ENCODE data around the gene DNAH3.
"Not testable (repeated sequence)": the region's sequence is repeated elsewhere in the genome, so short reads cannot be mapped to it uniquely, and the experiment has no call there.

DNAH3 gene

GRCh38 chr16:21069986-21070385, 80.7 kb downstream of the DNAH3 start:
- DNase-seq: no peak

DNA sequence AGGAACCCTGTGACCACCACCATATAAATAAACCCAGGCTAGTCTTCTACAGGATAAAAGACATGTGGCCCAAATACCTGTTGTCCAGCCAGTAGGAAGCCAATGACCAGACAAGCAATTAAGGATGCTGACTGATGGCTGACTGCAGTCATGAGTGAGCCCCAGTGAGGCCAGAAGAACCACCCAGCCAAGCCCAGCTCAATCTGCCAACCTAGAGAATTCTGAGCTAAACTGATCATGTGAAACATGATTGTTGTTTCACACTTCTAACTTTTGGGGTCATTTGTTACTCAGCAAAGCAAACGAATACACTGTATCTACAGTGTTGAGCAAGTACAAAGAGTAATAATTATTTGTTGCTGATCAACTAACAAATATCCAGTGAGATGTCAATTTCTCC, 86.4 kb downstream of the DNAH3 start:
- no peak for DNase-seq

DNA sequence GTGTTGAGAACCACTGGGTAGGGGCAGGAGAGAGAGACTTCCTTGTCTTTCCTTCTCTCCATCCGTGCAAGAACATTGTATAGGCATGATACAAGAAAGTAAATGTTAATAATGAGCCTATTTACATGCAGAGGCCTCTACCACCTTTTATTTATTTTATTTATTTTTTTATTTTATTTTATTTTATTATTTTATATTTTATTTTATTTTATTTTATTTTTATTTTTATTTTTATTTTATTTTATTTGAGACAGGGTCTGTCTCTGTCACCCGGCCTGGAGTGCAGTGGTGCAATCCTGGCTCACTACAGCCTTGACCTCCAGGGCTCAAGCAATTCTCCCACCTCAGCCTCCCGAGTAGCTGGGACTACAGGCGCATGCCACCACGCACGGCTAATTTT, 87.3 kb downstream of the DNAH3 start:
- not testable (repeated sequence) for DNase-seq

DNA sequence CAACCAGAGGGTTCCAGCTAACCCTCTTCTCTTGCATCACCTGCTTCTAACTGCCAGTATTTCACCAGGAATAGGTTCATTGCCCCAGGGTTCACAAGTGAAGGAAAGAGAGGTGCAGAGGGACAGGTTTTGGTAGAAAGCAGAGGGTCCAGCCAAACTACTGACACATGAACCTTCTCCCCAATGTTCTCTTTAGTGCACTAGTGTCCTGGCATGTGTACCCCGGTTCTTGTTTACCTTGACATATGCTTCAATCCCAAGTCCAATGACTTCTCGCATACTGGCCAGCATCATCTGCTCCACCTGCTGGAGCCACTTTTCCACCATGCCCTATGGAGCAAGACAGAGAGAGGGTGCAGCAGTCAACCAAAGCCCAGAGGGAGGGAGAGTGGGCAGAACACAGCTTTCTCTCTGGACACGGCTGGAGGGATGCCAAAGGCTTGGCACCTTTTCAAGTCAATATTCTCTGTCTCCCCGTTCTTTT, 90.6 kb downstream of the DNAH3 start:
- no peak for DNase-seq

- no peak for DNase-seq
These were observed 92.8 kb downstream of the DNAH3 start for GRCh38 chr16:21057875-21058274.

DNA sequence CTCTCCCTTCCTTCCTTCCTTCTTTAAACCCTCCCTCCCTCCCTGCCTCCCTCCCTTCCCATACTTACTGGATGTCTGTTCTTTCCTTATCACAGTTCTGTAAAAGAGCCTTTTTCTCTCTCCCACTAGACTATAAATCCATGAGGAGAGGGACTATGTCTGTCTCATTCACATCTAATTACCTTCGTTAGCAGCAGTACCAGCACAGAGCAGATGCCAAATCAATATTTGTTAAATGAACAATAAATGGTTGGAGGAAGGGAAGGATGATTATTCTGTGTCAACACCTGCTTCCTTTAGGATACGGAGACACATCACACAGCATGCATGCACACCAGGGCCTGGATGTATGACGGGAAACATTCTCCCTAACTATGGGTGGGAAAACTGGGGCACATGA, 94.2 kb downstream of the DNAH3 start:
- DNase-seq: no peak

DNA sequence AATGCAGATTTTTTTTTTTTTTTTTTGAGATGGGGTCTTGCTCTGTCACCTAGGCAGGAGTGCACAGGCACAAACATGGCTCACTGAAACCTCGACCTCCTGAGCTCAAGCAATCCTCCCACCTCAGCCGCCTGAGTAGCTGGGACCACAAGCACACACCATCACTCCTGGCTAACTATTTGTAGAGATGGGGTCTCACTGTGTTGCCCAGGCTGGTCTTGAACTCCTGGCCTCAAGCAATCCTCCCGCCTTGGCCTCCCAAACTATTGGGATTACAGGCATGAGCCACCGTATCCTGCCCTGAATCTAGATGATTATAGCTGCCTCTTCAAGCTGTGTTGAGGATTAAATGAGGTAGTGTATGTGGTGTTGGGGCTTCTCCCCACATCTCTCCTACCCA, 94.9 kb downstream of the DNAH3 start:
- DNase-seq: not testable (repeated sequence)

DNA sequence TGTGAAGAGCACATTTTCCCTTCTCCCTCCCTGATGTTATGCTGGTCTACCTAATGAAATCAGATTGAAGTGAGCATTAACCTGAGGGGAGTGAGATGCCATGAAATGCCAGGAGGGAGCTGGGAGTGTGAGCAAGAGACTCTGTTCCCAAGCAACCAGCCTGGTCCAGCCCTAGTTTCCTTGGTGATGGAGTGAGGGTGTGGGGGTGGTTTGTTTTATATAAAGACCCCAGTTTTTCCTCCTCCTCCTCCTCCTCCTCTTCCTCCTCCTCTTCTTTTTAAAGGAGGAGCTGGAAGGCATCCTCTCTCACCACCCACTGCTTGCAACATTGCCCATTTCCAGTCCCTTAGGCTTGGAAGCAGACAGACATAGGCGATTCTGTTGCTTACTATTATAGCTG, 97.1 kb downstream of the DNAH3 start:
- DNase-seq: no peak

DNA sequence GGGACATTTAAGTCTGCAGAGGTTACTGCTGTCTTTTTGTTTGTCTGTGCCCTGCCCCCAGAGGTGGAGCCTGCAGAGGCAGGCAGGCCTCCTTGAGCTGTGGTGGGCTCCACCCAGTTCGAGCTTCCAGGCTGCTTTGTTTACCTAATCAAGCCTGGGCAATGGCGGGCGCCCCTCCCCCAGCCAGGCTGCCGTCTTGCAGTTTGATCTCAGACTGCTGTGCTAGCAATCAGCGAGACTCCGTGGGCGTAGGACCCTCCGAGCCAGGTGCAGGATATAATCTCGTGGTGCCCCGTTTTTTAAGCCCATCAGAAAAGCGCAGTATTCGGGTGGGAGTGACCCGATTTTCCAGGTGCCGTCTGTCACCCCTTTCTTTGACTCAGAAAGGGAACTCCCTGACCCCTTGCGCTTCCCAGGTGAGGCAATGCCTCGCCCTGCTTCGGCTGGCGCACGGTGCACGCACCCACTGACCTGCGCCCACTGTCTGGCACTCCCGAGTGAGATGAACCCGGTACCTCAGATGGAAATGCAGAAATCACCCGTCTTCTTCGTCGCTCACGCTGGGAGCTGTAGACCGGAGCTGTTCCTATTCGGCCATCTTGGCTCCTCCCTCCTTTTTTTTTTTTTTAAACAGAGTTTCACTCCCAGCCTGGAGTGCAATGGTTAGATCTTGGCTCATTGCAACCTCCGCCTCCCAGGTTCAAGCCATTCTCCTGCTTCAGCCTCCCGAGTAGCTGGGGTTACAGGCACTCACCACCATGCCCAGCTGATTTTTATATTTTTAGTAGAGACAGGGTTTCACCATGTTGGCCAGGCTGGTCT, 102.3 kb downstream of the DNAH3 start:
- DNase-seq: not testable (repeated sequence)

DNA sequence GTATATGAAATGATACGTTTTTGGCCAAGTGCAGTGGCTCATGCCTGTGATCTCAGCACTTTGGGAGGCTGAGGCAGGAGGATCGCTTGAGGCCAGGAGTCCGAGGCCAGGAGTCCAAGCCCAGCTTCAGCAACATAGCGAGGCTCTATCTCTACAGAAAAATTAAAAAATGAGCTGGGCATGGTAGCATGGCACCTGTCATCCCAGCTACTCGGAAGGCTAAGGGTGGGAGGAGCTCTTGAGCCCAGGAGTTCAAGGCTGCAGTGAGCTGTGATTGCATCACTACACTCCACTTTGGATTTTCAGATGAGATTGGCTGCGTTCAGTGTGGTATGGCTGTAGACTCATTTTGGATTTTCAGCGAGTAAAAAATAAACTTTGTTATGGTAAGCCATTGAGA, 112.4 kb downstream of the DNAH3 start:
- DNase-seq: no peak

GRCh38 chr16:21037736-21038135, 112.9 kb downstream of the DNAH3 start:
- DNase-seq: no peak

- DNase-seq: no peak
These were observed 113.5 kb downstream of the DNAH3 start for GRCh38 chr16:21037168-21037567.

GRCh38 chr16:21036471-21036870, 114.2 kb downstream of the DNAH3 start:
- DNase-seq: no peak

- no peak for DNase-seq
These were observed 116.9 kb downstream of the DNAH3 start for GRCh38 chr16:21033704-21034103.

GRCh38 chr16:21033264-21033663, 117.4 kb downstream of the DNAH3 start:
- DNase-seq: no peak

- DNase-seq: no peak
These were observed 121.9 kb downstream of the DNAH3 start for GRCh38 chr16:21028728-21029127.

- DNase-seq: no peak
These were observed 123.8 kb downstream of the DNAH3 start for GRCh38 chr16:21026846-21027245.

DNA sequence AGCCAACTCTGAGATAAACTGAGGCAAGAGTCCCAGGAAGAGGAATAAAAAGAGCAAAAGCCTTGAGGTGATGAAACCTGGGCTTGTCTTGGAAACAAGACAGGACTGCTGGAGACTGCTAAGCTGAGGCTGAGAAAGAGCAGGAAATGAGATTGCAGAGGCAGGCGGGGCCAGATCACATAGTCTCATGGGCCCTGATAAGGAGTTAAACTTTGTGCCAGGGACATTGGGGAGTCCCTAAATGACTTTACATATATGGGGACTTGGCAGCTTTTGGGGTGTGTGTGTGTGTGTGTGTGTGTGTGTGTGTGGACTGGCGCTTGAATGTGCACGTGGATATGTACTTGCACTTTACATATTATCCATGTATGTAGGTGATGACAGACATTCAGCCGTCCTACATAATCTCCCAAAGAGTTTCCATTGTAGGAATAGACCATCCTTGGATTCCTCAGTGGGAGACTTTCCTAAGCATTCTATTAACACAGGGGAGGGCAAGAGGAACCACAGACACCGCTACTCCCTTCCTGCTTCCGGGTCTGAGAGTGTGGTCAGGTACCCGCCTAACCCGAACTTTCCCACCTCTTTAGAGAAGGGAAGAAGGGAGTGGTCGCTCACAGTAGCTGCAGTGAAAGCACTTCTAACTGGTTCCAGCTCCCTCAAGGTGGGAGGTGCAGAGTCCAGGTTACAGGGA, 127.0 kb downstream of the DNAH3 start:
- no peak for DNase-seq

DNA sequence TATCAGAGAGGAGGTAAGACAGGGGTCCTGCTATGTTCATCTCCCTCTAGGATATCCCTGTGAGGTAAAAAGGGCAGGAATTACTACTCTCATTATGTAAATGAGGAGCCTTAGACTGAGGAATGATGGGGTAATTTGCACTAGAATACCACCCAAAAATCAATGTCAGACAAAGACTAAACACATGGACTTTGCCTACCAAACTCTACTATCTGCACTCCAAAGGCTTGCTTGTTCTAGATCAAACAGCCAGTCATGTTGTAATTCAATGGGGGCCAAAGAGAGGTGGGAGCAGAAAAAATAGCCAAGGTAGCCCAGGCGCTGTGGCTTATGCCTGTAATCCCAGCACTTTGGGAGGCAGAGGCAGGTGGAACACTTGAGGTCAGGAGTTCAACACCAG, 129.3 kb downstream of the DNAH3 start:
- DNase-seq: no peak

DNA sequence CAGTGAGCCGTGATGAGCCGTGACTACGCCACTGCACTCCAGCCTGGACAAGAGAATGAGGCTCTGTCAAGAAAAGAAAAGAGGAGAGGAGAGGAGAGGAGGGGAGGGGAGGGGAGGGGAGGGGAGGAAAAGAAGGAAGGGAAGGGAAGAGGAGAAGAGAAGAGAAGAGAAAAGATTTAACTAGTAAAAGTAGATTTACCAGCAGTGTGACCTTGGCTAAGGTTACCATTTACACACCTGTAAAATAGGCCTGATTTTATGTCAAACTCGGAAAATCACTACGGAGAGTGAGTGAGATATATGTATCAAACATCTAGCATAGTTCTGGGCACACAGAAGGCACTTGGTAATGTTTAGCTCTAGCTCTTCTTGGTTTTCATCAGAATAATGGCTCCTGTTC, 140.8 kb downstream of the DNAH3 start:
- no peak for DNase-seq

GRCh38 chr16:21005008-21005407, 145.6 kb downstream of the DNAH3 start:
- DNase-seq: no peak

GRCh38 chr16:21001262-21001661, 149.4 kb downstream of the DNAH3 start:
- no peak for DNase-seq

GRCh38 chr16:20997147-20997546, 153.5 kb downstream of the DNAH3 start:
- no peak for DNase-seq

GRCh38 chr16:20995711-20996110, 154.9 kb downstream of the DNAH3 start:
- DNase-seq: no peak
